GM23338 (cell line): ENCODE results near the gene ZNF445. TPM values are rescaled to one million over a fixed set of nuclear protein-coding genes. Genes with fewer than 3 reads are reported as not detected.

Experiments
- ATAC-seq: fragments of 200-7000 bp; cut with Tn5 transposase; 3 replicates; pipeline ENCODE4 v1.9.1; 2020
- DNase-seq: peaks from one replicate; pipeline ENCODE4 v3.0.0-alpha.2; 2015; ENCODE audit warnings: low spot score
- H2AFZ ChIP-seq: fragments of 200-600 bp; sonication (generic); 2 replicates; pipeline ENCODE4 v1.8.0; 2016; ENCODE audit warnings: antibody characterized with exemption, mild to moderate bottlenecking, moderate library complexity
- H3F3A ChIP-seq: fragments of 200-600 bp; sonication (generic); replicated peaks from 2 replicates; pipeline ENCODE4 v1.8.0; 2017; ENCODE audit warnings: antibody characterized with exemption, mixed run types, low read depth
- H3K27ac ChIP-seq: fragments of 200-600 bp; sonication (generic); 2 replicates; pipeline ENCODE4 v1.6.1; 2016; ENCODE audit warnings: low read depth
- H3K27me3 ChIP-seq: fragments of 200-600 bp; sonication (generic); 2 replicates; pipeline ENCODE4 v1.8.0; 2016; ENCODE audit warnings: mild to moderate bottlenecking, mixed run types, moderate library complexity; ENCODE audit not compliant: insufficient read depth
- H3K36me3 ChIP-seq: fragments of 200-600 bp; sonication (generic); 2 replicates; pipeline ENCODE4 v1.8.0; 2016; ENCODE audit warnings: mild to moderate bottlenecking; ENCODE audit not compliant: insufficient read depth
- H3K4me1 ChIP-seq: fragments of 200-600 bp; sonication (generic); 2 replicates; pipeline ENCODE4 v1.8.0; 2016; ENCODE audit warnings: mild to moderate bottlenecking, moderate library complexity; ENCODE audit not compliant: insufficient read depth
- H3K4me2 ChIP-seq: fragments of 200-600 bp; sonication (generic); 2 replicates; pipeline ENCODE4 v1.7.1; 2017; ENCODE audit warnings: mixed run types
- H3K4me3 ChIP-seq: fragments of 200-600 bp; sonication (generic); 2 replicates; pipeline ENCODE4 v1.6.1; 2016; ENCODE audit warnings: mixed run types
- H3K79me2 ChIP-seq: fragments of 200-600 bp; sonication (generic); replicated peaks from 2 replicates; pipeline ENCODE4 v1.8.0; 2017; ENCODE audit warnings: mild to moderate bottlenecking; ENCODE audit not compliant: insufficient read depth
- H3K9me2 ChIP-seq: fragments of 200-600 bp; sonication (generic); 2 replicates; pipeline ENCODE4 v1.8.0; 2017; ENCODE audit not compliant: insufficient read depth
- H4K20me1 ChIP-seq: fragments of 200-600 bp; sonication (generic); replicated peaks from 2 replicates; pipeline ENCODE4 v1.8.0; 2017; ENCODE audit warnings: mild to moderate bottlenecking; ENCODE audit not compliant: insufficient read depth
- H3K27ac Mint-ChIP-seq: 2 replicates; pipeline ENCODE4 v1.8.0; 2020; ENCODE audit warnings: inconsistent platforms, mild to moderate bottlenecking, moderate library complexity, mixed read lengths
- H3K27me3 Mint-ChIP-seq: 3 replicates; pipeline ENCODE4 v1.8.0; 2022; ENCODE audit warnings: low read depth, mild to moderate bottlenecking, moderate library complexity, mixed read lengths, inconsistent platforms; ENCODE audit not compliant: insufficient read depth, poor library complexity
- H3K36me3 Mint-ChIP-seq: 3 replicates; pipeline ENCODE4 v1.8.0; 2021; ENCODE audit warnings: low read depth, mild to moderate bottlenecking, inconsistent platforms, moderate library complexity, mixed read lengths
- H3K4me1 Mint-ChIP-seq: 3 replicates; pipeline ENCODE4 v1.8.0; 2020; ENCODE audit warnings: mild to moderate bottlenecking, inconsistent platforms, mixed read lengths
- H3K4me3 Mint-ChIP-seq: 3 replicates; pipeline ENCODE4 v1.8.0; 2021; ENCODE audit warnings: moderate library complexity, mild to moderate bottlenecking, inconsistent platforms, mixed read lengths
- H3K9me3 Mint-ChIP-seq: 3 replicates; pipeline ENCODE4 v1.8.0; 2020; ENCODE audit warnings: moderate library complexity, mild to moderate bottlenecking, inconsistent platforms, mixed read lengths
- CREB1 ChIP-seq: fragments of 250-450 bp; sonication (Bioruptor Pico); IDR thresholded peaks from 2 replicates; pipeline ENCODE4 v1.5.0; 2020; ENCODE audit warnings: low read depth, mild to moderate bottlenecking, moderate library complexity
- CTCF ChIP-seq, 2 experiments: fragments of 200-600 bp in 1 of 2; sonication (generic) in 1 of 2; conservative IDR thresholded peaks; 2 replicates each; pipeline versions ENCODE4 v1.5.1 to v1.6.1; 2016 to 2017; ENCODE audit warnings: antibody characterized with exemption in 2 of 2, low read depth in 2 of 2, mild to moderate bottlenecking in 2 of 2, moderate library complexity in 1 of 2
- ETS1 ChIP-seq: IDR thresholded peaks from 2 replicates; pipeline ENCODE4 v1.6.1; 2016; ENCODE audit warnings: antibody characterized with exemption
- EZH2 ChIP-seq: fragments of 200-600 bp; sonication (generic); IDR thresholded peaks from one replicate; pipeline ENCODE4 v1.8.0; 2017; ENCODE audit warnings: antibody characterized with exemption, mild to moderate bottlenecking, low read depth; ENCODE audit not compliant: unreplicated experiment
- EZH2phosphoT487 ChIP-seq: fragments of 200-600 bp; sonication (generic); IDR thresholded peaks from one replicate; pipeline ENCODE4 v1.8.1; 2018; ENCODE audit warnings: antibody characterized with exemption; ENCODE audit not compliant: unreplicated experiment
- JUNB ChIP-seq: IDR thresholded peaks from one replicate; pipeline ENCODE4 v1.6.1; 2016; ENCODE audit warnings: antibody characterized with exemption; ENCODE audit not compliant: unreplicated experiment
- NANOG ChIP-seq: IDR thresholded peaks from 2 replicates; pipeline ENCODE4 v1.6.1; 2016; ENCODE audit warnings: antibody characterized with exemption, borderline replicate concordance
- POLR2AphosphoS5 ChIP-seq: IDR thresholded peaks from 2 replicates; pipeline ENCODE4 v1.6.1; 2016; ENCODE audit warnings: antibody characterized with exemption, low read depth
- REST ChIP-seq: IDR thresholded peaks from one replicate; pipeline ENCODE4 v1.6.1; 2018; ENCODE audit warnings: antibody characterized with exemption; ENCODE audit not compliant: unreplicated experiment
- STAT1 ChIP-seq: IDR thresholded peaks from one replicate; pipeline ENCODE4 v1.6.1; 2016; ENCODE audit warnings: antibody characterized with exemption; ENCODE audit not compliant: unreplicated experiment
- ZNF114 ChIP-seq: fragments of 250-450 bp; sonication (Bioruptor Pico); IDR thresholded peaks from 2 replicates; pipeline ENCODE4 v1.5.0; 2020; ENCODE audit warnings: mild to moderate bottlenecking, moderate library complexity
- ZNF331 ChIP-seq: fragments of 250-450 bp; sonication (Bioruptor Pico); IDR thresholded peaks from 2 replicates; pipeline ENCODE4 v1.5.0; 2020; ENCODE audit warnings: low read depth, mild to moderate bottlenecking, moderate library complexity
- polyA plus RNA-seq: library from polyadenylated mRNA; unstranded; fragments of >200 nt; fragmentation: Nextera tagmentation; extraction: Ambion mirVana; gene quantifications from 2 replicates; pipeline ENCODE4 v1.2.1, GENCODE V29; 2016
- total RNA-seq: library from RNA; depleted of rRNA; stranded (reverse); fragments of >200 nt; shearing (Covaris generic); gene quantifications from 2 replicates; pipeline ENCODE4 v1.2.3, GENCODE V29; 2014

Gene ZNF445
- total and polyA plus RNA-seq, 2 experiments from 2014 or later = 2.7 to 16.6 TPM

GRCh38 chr3:44495636-44496415 lies 18.4 kb upstream of the ZNF445 start (continued):
- TF ChIP-seq JUNB = no peak
- TF ChIP-seq NANOG = no peak
- TF ChIP-seq EZH2 = no peak
- no peak for TF ChIP-seq CTCF (conservative IDR thresholded peaks at IDR 0.05; ENCODE audit: low read depth in 2 of 2)
- TF ChIP-seq ZNF331 = no peak
- no peak for TF ChIP-seq EZH2phosphoT487
- no peak for TF ChIP-seq STAT1
- no peak for TF ChIP-seq ZNF114 (CRISPR knock-in tag)
- TF ChIP-seq POLR2AphosphoS5 = no peak
- no peak for TF ChIP-seq REST

GRCh38 chr3:44492496-44492895 lies 15.0 kb upstream of the ZNF445 start:
- Histone ChIP-seq H3K4me1 (no peaks in the 10 kb centered on the region), H3F3A (no peaks in the 10 kb centered on the region), H3K4me3 (no peak overlapping the region), H2AFZ (no peak overlapping the region), H3K27ac (no peak overlapping the region), H3K27me3 (no peaks in the 10 kb centered on the region), H3K9me2 (peaks cover 4% of the 10 kb centered on the region; the same call in 1 of the 2 replicates), H3K79me2 (no peaks in the 10 kb centered on the region), H4K20me1 (peaks cover 5% of the 10 kb centered on the region), H3K36me3 (peaks cover 2% of the 10 kb centered on the region; the same call in 1 of the 2 replicates), H3K4me2 (no peak overlapping the region)
- H3K27me3 Mint-ChIP-seq = peaks cover 1% of the 10 kb centered on the region
- no peaks in the 10 kb centered on the region for H3K4me1 Mint-ChIP-seq
- H3K36me3 Mint-ChIP-seq = peaks cover 84% of the 10 kb centered on the region
- DNase-seq (no peak), ATAC-seq (no peak)
- H3K4me3 Mint-ChIP-seq = no peak overlapping the region
- no peak overlapping the region for H3K27ac Mint-ChIP-seq
- H3K9me3 Mint-ChIP-seq = peaks cover 46% of the 10 kb centered on the region
- no peak for TF ChIP-seq CTCF (conservative IDR thresholded peaks at IDR 0.05; ENCODE audit: low read depth in 2 of 2)
- TF ChIP-seq REST = no peak
- no peak for TF ChIP-seq ETS1
- TF ChIP-seq CREB1 = no peak
- no peak for TF ChIP-seq ZNF331
- no peak for TF ChIP-seq ZNF114 (CRISPR knock-in tag)
